RCC 7860 (cell line): ENCODE results near the gene DCUN1D2.

ENCODE experiments used
- DNase-seq: peaks from one replicate; pipeline ENCODE4 v3.0.0-alpha.2; 2015; ENCODE audit warnings: low spot score
- FAIRE-seq: peaks from 2 replicates; lab custom pipeline; 2012; peaks lifted over from hg19 to GRCh38; lab: Jason Lieb, UNC

The DCUN1D2 gene

DNA sequence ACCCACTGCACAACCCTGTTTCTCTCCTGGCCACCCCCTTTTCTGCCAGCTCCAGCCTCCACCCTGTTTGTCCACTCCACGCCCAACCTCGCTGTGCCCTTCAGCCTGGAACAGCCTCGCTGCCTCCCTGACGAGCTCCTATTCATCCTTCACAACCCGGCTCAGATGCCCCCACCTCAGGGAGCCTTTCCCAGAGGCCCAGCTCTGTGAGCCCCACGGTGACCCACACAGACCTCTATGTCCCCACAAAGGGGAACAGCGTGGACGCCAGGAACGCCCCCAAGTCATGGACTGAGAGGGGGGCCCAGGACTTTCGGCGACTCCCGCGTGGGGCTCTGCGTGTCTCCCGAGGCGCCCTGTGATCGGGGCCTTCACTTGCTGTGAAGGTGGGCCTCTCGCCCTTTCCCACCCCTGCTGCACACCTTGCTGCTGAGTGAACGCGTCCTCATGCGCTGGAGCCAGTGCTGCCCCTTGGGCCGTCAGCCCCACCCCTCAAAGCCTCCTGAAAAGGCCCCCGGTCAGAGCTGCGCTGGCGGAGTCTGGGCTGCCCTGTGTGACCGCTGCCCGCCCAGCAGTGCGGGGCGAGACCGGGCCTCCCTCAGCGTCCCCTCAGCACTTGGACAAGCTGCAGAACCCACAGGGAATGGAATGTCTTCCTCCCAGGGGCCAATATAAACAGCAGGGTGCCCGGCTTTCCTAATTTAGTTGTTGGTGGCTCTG, 77.2 kb downstream of the DCUN1D2 start:
- DNase-seq (no peak), FAIRE-seq (no peak)

DNA sequence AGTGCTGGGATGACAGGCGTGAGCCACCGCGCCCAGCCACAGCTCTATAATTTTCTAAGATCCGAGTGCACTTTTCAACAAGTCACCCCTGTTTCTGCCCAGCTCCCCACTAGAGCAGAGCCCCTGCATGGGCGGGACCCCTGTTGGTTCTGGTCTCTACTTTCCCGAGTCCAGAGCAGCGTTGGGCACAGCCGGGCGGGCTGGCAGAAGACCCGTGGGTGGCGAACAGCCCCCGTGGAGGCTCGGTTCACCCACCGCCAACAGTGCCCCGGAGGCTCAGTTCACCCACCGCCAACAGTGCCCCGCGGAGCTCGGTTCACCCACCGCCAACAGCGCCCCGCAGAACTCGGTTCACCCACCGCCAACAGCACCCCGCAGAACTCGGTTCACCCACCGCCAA, 78.1 kb downstream of the DCUN1D2 start:
- DNase-seq (no peak), FAIRE-seq (no peak)

DNA sequence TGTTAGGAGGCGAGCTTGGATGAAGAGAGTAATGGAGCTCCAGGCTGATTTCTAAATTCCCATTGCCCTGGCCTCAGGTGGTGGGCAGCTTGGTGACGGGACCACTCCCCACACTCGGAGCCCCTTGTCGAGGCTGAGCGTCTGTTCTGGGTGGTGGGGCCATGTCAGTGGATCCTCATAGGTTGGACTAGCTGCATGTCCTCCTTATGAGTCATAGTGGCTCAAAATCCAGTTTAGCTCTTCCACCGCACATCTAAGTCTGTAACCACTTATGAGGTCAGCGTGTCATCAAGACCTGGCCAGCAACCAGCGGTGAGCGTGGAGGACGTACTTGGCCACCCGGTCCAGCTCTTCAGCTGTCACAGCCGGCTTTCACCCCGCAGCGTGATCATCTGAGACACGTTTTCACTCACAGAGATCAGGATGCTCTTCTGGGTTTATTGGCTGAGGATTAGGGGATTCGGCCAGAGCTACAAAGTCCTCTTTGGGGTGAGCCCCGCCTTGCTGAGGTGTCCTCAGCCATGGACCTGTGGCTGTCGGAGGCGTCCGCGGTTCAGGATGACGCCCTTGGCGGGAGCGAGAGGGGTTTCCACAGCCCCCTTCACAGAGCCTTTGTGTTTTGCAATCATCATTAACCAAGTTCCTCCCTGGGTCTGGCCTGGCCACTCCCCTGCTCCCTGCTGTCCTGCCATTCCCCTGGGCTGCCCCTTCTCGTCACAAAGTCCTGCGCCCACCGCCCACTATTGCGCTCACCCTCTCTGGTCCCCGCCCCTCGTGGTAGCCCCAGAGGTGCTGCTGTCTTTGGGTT, 79.1 kb downstream of the DCUN1D2 start:
- no peak for FAIRE-seq

DNA sequence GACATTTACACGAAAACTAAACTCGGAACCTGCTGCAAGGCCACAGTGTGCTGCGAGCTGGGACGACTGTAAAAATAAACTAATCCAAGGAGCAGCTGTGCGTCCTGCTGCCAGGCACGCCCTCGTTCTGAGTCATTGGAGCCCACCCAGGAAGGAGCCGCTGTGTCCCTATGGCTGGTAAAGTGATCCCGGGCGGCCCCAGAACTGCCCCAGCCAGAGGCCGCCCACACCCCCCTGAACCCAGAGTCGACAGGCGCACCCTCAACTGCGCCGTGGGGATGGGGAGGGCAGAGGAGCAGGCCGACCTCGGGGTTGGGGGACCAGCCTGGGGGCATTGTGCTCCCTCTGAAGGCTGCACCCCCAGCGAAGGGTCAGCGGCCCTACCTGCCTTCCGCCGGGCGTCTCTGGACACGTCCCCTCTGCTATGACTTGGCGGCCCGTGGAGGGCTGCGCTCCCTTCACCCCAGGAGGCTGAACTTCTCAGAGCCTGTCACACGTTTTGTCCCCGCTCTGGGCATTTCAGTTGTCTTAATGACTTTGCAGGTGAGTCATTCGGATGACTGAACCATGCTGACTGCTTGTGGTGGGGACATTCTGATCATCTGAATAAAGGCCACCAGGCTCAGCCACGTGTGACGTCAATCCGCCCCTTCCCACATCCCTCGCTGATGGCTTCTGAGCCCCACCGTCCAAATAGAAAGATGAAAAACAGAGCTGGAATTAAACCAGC, 79.9 kb downstream of the DCUN1D2 start:
- DNase-seq, result peak; percentile 98
- FAIRE-seq, result peak; percentile 92

More for the DNA sequence above, 79.1 kb downstream of the DCUN1D2 start:
- peak; percentile 98 for DNase-seq

DNA sequence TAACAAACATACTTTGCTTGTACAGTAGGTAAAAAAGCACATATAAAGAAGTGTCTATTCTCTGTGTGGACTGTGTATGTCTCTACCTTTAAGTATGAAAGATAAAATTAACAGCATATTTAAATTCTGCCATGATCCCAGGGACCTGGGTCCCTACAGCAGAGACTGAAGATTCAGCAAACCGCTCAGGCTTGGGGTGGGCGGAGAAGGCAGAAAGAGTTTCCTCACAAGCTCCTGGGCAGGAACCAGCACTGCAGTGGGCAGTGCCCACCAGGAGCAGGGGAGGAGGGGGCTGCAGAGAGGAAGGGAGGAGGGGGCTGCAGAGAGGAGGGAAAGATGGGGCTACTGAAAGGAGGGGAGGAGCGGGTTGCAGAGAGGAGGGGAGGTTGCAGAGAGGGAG, 81.9 kb downstream of the DCUN1D2 start:
- no peak for DNase-seq
- no peak for FAIRE-seq

DNA sequence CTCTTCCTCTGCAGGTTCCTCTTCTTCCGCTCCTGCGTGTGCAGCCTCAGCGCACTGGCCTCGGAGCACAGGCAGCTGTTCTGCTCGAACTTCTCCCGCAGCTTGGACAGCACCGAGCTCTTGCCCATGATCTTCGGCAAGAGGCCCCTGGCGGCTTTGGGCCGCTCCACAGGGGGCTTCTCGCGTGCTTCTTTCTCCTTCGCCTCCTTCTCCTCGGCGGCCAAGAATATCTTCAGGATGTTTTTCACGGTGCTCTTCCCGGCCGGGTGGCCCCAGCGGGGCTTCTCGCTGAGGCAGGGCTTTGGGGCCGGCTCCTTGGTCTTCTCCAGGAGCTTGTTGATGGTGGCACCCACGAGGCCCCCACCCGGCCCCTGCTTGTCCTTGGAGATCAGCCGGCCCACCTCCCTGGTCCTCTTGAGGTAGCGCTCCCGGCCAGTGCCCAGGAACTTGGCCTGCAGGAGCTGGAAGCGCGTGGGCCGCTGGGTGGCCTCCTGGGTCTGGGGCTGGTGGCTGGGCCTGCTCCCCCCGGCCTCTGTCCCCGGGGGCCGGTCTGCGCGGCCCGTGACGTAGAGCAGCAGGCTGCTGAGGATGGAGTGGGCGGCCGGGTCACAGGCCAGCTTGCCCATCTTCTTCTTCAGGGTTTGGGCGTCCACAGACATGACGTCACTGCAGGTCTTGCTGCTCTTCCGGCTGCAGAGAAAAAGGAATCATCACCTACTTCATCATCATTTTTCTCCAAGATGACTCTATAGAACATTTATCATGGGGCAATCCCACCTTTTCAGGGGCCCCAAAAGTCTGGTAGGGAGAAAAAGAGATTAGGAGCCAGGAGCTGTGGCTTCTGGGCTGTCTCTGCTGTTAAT, 82.7 kb downstream of the DCUN1D2 start:
- FAIRE-seq (no peak), DNase-seq (no peak)

DNA sequence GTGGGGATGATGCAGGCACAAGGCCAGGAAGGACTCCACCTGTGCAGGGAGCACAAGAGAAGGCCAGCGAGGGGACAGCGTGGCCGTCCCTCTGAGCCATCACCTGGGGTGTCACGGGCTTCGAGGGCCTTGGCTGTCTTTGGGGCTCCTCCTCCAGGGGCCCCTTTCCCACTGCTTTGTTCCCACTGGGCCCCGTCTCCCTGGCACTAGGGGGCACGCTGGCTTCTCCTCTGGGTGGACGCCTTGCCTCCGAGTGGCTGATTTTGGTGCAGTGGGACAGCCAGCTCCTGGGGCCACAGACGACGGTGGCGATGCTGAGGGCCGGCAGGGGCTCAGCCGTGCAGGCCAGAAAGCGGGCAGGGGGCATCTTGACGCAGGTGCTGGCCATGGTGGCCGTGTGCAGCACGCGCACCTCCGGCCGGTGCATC, 83.4 kb downstream of the DCUN1D2 start:
- FAIRE-seq, result no peak
- DNase-seq, result no peak

DNA sequence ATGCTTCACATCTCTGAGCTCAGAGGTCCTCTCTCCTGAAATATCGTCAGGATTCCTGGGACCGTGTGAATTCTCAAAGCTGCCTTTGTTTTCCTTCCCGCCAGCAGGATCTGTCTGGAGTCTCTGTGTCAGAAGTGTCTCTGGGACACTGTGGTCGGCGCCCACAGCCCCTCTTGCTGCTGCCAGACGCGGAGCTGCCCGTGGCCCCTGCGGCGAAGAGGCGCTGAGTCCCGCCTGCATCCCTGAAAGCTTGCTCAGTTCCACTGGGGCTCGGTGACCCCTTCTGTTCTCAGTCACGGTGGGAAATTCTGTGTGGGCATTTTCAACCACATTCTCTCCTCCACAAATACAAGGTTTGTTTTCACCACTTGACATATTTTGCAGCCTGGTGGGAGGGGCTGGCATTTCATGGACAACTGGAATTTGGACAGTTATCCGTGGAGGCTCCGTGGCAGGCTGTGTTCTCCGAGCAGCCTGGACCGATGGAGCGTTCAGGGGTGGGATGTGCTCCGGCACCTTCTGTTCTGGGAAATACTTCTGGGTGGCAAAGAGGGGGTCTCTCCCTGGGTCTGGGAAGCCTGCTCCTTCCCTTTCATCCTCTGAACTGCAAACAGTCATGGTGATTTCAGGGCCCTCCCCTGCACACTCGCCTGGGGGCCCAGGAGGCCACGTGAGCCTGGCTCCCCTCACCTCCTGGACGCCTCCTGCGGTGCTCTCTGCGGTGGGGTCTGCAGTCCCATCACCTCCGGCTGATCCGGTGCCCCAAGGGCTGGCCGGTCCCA, 84.0 kb downstream of the DCUN1D2 start:
- FAIRE-seq, result no peak
- no peak for DNase-seq
